SK-N-SH (cell line): Measurements from ENCODE around the gene KIF15. TPM values are rescaled to one million over a fixed set of nuclear protein-coding genes. Genes with fewer than 3 reads are reported as not detected.

Experiments
- CTCF ChIA-PET: fragments of 300-600, 350-600 bp; formaldehyde crosslinking; extraction: SDS; loops from one replicate; lab custom pipeline; 2021; lab: Yijun Ruan, JAX
- POLR2A ChIA-PET: fragments of 350-600 bp; sonication (Branson Sonifier 250); formaldehyde crosslinking; extraction: SDS; loops from one replicate; lab custom pipeline; 2020; ENCODE audit warnings: antibody characterized with exemption, inconsistent platforms; lab: Yijun Ruan, JAX
- DNase-seq: peaks from one replicate; pipeline ENCODE4 v3.0.0; 2012
- H2AFZ ChIP-seq: fragments of 200-600 bp; sonication (generic); 2 replicates; pipeline ENCODE4 v1.8.1; 2016; ENCODE audit warnings: antibody characterized with exemption, mild to moderate bottlenecking, low read depth
- H3F3A ChIP-seq: fragments of 200-600 bp; sonication (generic); replicated peaks from 2 replicates; pipeline ENCODE3; 2016; ENCODE audit warnings: antibody characterized with exemption, mild to moderate bottlenecking; ENCODE audit not compliant: insufficient read depth
- H3K27ac ChIP-seq, 2 experiments: fragments of 200-500 bp in 1 of 2; fragments of 200-600 bp in 1 of 2; sonication (Bioruptor generic) in 1 of 2; sonication (generic), shearing (Covaris generic) in 1 of 2; 2 replicates each; pipeline versions ENCODE4 v1.5.1 to v1.6.1; 2014 to 2016; ENCODE audit warnings: low read depth in 2 of 2, inconsistent platforms in 1 of 2, low read length in 1 of 2, mild to moderate bottlenecking in 1 of 2, mixed read lengths in 1 of 2
- H3K27me3 ChIP-seq: fragments of 200-600 bp; sonication (generic), shearing (Covaris generic); 2 replicates; pipeline ENCODE4 v1.6.1; 2016; ENCODE audit warnings: mixed run types; ENCODE audit not compliant: insufficient read depth
- H3K36me3 ChIP-seq, 2 experiments: fragments of 200-500 bp in 1 of 2; fragments of 200-600 bp in 1 of 2; sonication (Bioruptor generic) in 1 of 2; sonication (generic) in 1 of 2; replicated peaks in 1 of 2; 2 replicates each; pipeline versions ENCODE3 to v1.5.1; 2014 to 2016; ENCODE audit warnings: low read length in 1 of 2, mild to moderate bottlenecking in 1 of 2; ENCODE audit not compliant: insufficient read depth in 2 of 2, control insufficient read depth in 1 of 2
- H3K4me1 ChIP-seq, 2 experiments: fragments of 200-500 bp in 1 of 2; fragments of 200-600 bp in 1 of 2; sonication (Bioruptor generic) in 1 of 2; sonication (generic), shearing (Covaris generic) in 1 of 2; 2 replicates each; pipeline versions ENCODE4 v1.5.1 to v1.6.1; 2014 to 2016; ENCODE audit warnings: low read depth in 1 of 2, low read length in 1 of 2, mixed run types in 1 of 2; ENCODE audit not compliant: insufficient read depth in 2 of 2, control insufficient read depth in 1 of 2
- H3K4me2 ChIP-seq: fragments of 200-600 bp; sonication (generic), shearing (Covaris generic); 2 replicates; pipeline ENCODE4 v1.6.1; 2017; ENCODE audit warnings: mixed run types
- H3K4me3 ChIP-seq, 2 experiments: fragments of 200-500 bp in 1 of 2; fragments of 200-600 bp in 1 of 2; sonication (Bioruptor generic) in 1 of 2; sonication (generic), shearing (Covaris generic) in 1 of 2; 2 replicates each; pipeline versions ENCODE4 v1.5.1 to v1.8.1; 2014 to 2016; ENCODE audit warnings: low read depth in 2 of 2, inconsistent platforms in 1 of 2, low read length in 1 of 2, mild to moderate bottlenecking in 1 of 2, mixed read lengths in 1 of 2, moderate library complexity in 1 of 2
- H3K79me2 ChIP-seq: fragments of 200-600 bp; sonication (generic); 2 replicates; pipeline ENCODE4 v1.8.1; 2017; ENCODE audit warnings: mild to moderate bottlenecking; ENCODE audit not compliant: insufficient read depth
- H3K9ac ChIP-seq: fragments of 200-600 bp; sonication (generic); 2 replicates; pipeline ENCODE4 v1.6.1; 2017; ENCODE audit warnings: mixed run types
- H3K9me2 ChIP-seq: fragments of 200-600 bp; sonication (generic); 2 replicates; pipeline ENCODE4 v1.6.1; 2017; ENCODE audit warnings: mixed run types
- H3K9me3 ChIP-seq: fragments of 200-600 bp; sonication (generic); 2 replicates; pipeline ENCODE4 v1.6.1; 2017; ENCODE audit warnings: mixed run types, mild to moderate bottlenecking, moderate library complexity
- H4K20me1 ChIP-seq: fragments of 200-600 bp; sonication (generic); 2 replicates; pipeline ENCODE4 v1.6.1; 2017; ENCODE audit warnings: mild to moderate bottlenecking, mixed run types; ENCODE audit not compliant: insufficient read depth
- CHD2 ChIP-seq: fragments of 150-350 bp; IDR thresholded peaks from 2 replicates; pipeline ENCODE4 v1.6.1; 2018; ENCODE audit warnings: low read length; ENCODE audit not compliant: partially characterized antibody
- ELF1 ChIP-seq: IDR thresholded peaks from 2 replicates; pipeline ENCODE4 v1.4.0; 2012
- FOSL2 ChIP-seq: IDR thresholded peaks from 2 replicates; pipeline ENCODE4 v1.4.0; 2012; ENCODE audit warnings: low read depth, mild to moderate bottlenecking, moderate library complexity, borderline replicate concordance
- FOXJ3 ChIP-seq: sonication (generic); formaldehyde crosslinking; IDR thresholded peaks from 2 replicates; pipeline ENCODE4 v1.5.1; 2020; ENCODE audit warnings: mild to moderate bottlenecking, missing genetic modification reagents
- FOXM1 ChIP-seq: IDR thresholded peaks from 2 replicates; pipeline ENCODE4 v1.4.0; 2012; ENCODE audit warnings: low read depth, mild to moderate bottlenecking
- GABPA ChIP-seq: IDR thresholded peaks from 2 replicates; pipeline ENCODE4 v1.4.0; 2012; ENCODE audit warnings: low read depth, mild to moderate bottlenecking
- GATA2 ChIP-seq: sonication (generic); formaldehyde crosslinking; IDR thresholded peaks from 2 replicates; pipeline ENCODE4 v1.5.0; 2020; ENCODE audit warnings: mild to moderate bottlenecking, missing genetic modification reagents
- JUND ChIP-seq: IDR thresholded peaks from 2 replicates; pipeline ENCODE4 v1.4.0; 2012
- MEF2A ChIP-seq: IDR thresholded peaks from 2 replicates; pipeline ENCODE4 v1.4.0; 2012; ENCODE audit warnings: low read depth, borderline replicate concordance
- MXI1 ChIP-seq: IDR thresholded peaks from 2 replicates; pipeline ENCODE4 v1.6.1; 2012; ENCODE audit warnings: mild to moderate bottlenecking, low read depth, low read length, improper control_type of control experiment
- NFIC ChIP-seq: IDR thresholded peaks from 2 replicates; pipeline ENCODE4 v1.4.0; 2012; ENCODE audit warnings: borderline replicate concordance
- RCOR1 ChIP-seq: fragments of 150-350 bp; IDR thresholded peaks from 2 replicates; pipeline ENCODE4 v1.6.1; 2017; ENCODE audit warnings: antibody characterized with exemption, low read length
- REST ChIP-seq: IDR thresholded peaks from 2 replicates; pipeline ENCODE4 v1.6.1; 2012; ENCODE audit warnings: mild to moderate bottlenecking, low read depth, low read length, moderate library complexity
- SIN3A ChIP-seq: IDR thresholded peaks from 2 replicates; pipeline ENCODE4 v1.6.1; 2012; ENCODE audit warnings: low read depth, mild to moderate bottlenecking, low read length, moderate library complexity, borderline replicate concordance
- SMC3 ChIP-seq: IDR thresholded peaks from 2 replicates; pipeline ENCODE4 v1.6.1; 2012; ENCODE audit warnings: low read depth, low read length, improper control_type of control experiment
- TCF12 ChIP-seq: IDR thresholded peaks from 2 replicates; pipeline ENCODE4 v1.4.0; 2012
- TEAD4 ChIP-seq: IDR thresholded peaks from 2 replicates; pipeline ENCODE4 v1.4.0; 2012; ENCODE audit warnings: mild to moderate bottlenecking, borderline replicate concordance; ENCODE audit not compliant: insufficient read depth
- USF1 ChIP-seq: IDR thresholded peaks from 2 replicates; pipeline ENCODE4 v1.4.0; 2012; ENCODE audit warnings: low read depth, borderline replicate concordance
- USF2 ChIP-seq: fragments of 150-350 bp; IDR thresholded peaks from 2 replicates; pipeline ENCODE4 v1.6.1; 2017; ENCODE audit warnings: antibody characterized with exemption, low read length, low read depth, borderline replicate concordance
- YY1 ChIP-seq: IDR thresholded peaks from 2 replicates; pipeline ENCODE4 v1.4.0; 2012; ENCODE audit warnings: low read depth, mild to moderate bottlenecking
- WGBS: methylation state at CpG from one replicate; pipeline ENCODE4 v1.1.6; 2017; ENCODE audit warnings: low lambda C conversion rate; 5-methylcytosine and 5-hydroxymethylcytosine counted together
- polyA plus RNA-seq, 3 experiments: library from polyadenylated mRNA; depleted of rRNA; stranded (reverse); fragments of >200 nt; gene quantifications; 2 replicates each; pipeline ENCODE4 v1.2.3, GENCODE V29; 2012

The KIF15 gene
- polyA plus RNA-seq, 1 of the 3 experiments (the other 2 are of a cell fraction): 2.3 TPM

GRCh38 chr3:44722103-44722401 lies 39.5 kb upstream of the KIF15 start:
- POLR2A ChIA-PET: no interaction called here
- Histone ChIP-seq H2AFZ (no peak overlapping the region), H3K27ac (no peak overlapping the region), H3K4me1 (no peaks in the 10 kb centered on the region), H3K4me3 (no peak overlapping the region), H3K9me3 (peaks cover 66% of the 10 kb centered on the region), H3F3A (peaks cover 12% of the 10 kb centered on the region), H3K4me2 (no peak overlapping the region)
- DNase-seq: no peak
- no peak for TF ChIP-seq CHD2
- TF ChIP-seq USF2: no peak
- TF ChIP-seq TEAD4: no peak
- TF ChIP-seq RCOR1: no peak
- no peak for TF ChIP-seq SMC3
- no peak for TF ChIP-seq USF1
- TF ChIP-seq GABPA: no peak
- TF ChIP-seq YY1: no peak
- TF ChIP-seq MEF2A: no peak
- no peak for TF ChIP-seq FOXM1
- TF ChIP-seq REST: no peak
- TF ChIP-seq JUND: no peak
- no peak for TF ChIP-seq SIN3A
- TF ChIP-seq FOXJ3 (CRISPR knock-in tag): no peak
- no peak for TF ChIP-seq GATA2 (CRISPR knock-in tag)
- no peak for TF ChIP-seq TCF12
- TF ChIP-seq NFIC: no peak
- TF ChIP-seq FOSL2: no peak
- TF ChIP-seq MXI1: no peak
- no peak for TF ChIP-seq ELF1
- TF ChIP-seq, all 33 proteins: peak for 0
- H4K20me1 ChIP-seq: no peaks in the 10 kb centered on the region
- 100% methylated on average over 1 of the region's 1 CpG for WGBS
- peaks cover 21 to 60% of the 10 kb centered on the region in 2 experiments for H3K36me3 ChIP-seq
- no peaks in the 10 kb centered on the region for H3K9me2 ChIP-seq
- CTCF ChIA-PET: no interaction called here
- no peaks in the 10 kb centered on the region; the same call in 1 of the 2 replicates for H3K79me2 ChIP-seq
- no peak overlapping the region for H3K9ac ChIP-seq
- H3K27me3 ChIP-seq: no peaks in the 10 kb centered on the region
